OCI-LY7 (cell line): ENCODE results near the gene SEZ6L.

Experiments
- EZH2phosphoT487 ChIP-seq: fragments of 200-600 bp; sonication (generic); IDR thresholded peaks from 2 replicates; pipeline ENCODE4 v1.6.1; 2018; ENCODE audit warnings: low read depth, borderline replicate concordance, mild to moderate bottlenecking, mixed run types, antibody characterized with exemption, low read length, moderate library complexity, mixed read lengths
- TF ChIP-seq, protein P1 (sequence below): fragments of 200-600 bp; sonication (generic); conservative IDR thresholded peaks from 2 replicates; pipeline ENCODE4 v1.5.1; 2014; ENCODE audit warnings: mild to moderate bottlenecking, antibody characterized with exemption, low read length, moderate library complexity, mixed read lengths

DNA sequence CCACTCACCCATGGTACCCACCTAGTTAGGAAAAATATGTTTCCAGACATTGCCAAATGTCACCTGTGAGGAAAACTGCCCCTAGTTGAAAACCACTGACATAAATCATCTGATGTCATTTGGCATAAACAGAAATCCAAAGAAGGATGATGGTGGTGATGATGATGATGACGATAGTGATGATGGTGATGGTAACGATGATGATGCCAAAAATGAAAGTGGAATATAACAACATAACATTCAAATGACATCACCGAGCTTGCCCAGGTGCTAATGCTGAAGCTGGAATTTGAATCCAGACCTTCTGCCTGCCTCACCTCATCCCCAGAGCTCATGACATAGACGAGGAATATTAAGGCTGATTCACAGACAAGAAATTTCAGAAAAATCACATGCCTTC, 167.5 kb downstream of the SEZ6L start:
- TF ChIP-seq, protein P1, sequence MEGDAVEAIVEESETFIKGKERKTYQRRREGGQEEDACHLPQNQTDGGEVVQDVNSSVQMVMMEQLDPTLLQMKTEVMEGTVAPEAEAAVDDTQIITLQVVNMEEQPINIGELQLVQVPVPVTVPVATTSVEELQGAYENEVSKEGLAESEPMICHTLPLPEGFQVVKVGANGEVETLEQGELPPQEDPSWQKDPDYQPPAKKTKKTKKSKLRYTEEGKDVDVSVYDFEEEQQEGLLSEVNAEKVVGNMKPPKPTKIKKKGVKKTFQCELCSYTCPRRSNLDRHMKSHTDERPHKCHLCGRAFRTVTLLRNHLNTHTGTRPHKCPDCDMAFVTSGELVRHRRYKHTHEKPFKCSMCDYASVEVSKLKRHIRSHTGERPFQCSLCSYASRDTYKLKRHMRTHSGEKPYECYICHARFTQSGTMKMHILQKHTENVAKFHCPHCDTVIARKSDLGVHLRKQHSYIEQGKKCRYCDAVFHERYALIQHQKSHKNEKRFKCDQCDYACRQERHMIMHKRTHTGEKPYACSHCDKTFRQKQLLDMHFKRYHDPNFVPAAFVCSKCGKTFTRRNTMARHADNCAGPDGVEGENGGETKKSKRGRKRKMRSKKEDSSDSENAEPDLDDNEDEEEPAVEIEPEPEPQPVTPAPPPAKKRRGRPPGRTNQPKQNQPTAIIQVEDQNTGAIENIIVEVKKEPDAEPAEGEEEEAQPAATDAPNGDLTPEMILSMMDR, result no peak
- TF ChIP-seq EZH2phosphoT487, result no peak
